Right lung (tissue), 5 donors: ENCODE results near the gene ATP5F1B. TPM values are rescaled to one million over a fixed set of nuclear protein-coding genes. Genes with fewer than 3 reads are reported as not detected.

ENCODE experiments used
- polyA plus RNA-seq, 5 donors: library from polyadenylated mRNA; unstranded; fragments of 120-200 nt; gene quantifications; one replicate each; pipeline versions ENCODE4 v1.2.1 to v1.2.3, GENCODE V29; 2013; ENCODE audit warnings: inconsistent platforms in 1 of 5, low replicate concordance in 1 of 5; ENCODE audit not compliant: insufficient read length in 5 of 5, insufficient read depth in 1 of 5

The ATP5F1B gene
- polyA plus RNA-seq, 5 donors: 559 to 605 (median 592) TPM

Other genes starting within 250 kb of the ATP5F1B start
- gene TIMELESS, start 196.6 kb downstream of the ATP5F1B start, polyA plus RNA-seq: 10 to 100 TPM; 26.5 to 35.6 (median 31.1) TPM
- under 1 TPM in 2 of 5 donors, not detected in 3; 0.15 TPM for gene MIP, start 191.3 kb downstream of the ATP5F1B start, polyA plus RNA-seq
- 1 to 10 TPM; 4.0 to 5.8 (median 5.1) TPM for gene SPRYD4, start 177.4 kb downstream of the ATP5F1B start, polyA plus RNA-seq
- 1 to 10 TPM; 2.0 to 4.6 (median 2.9) TPM for gene GLS2, start 157.8 kb downstream of the ATP5F1B start, polyA plus RNA-seq
- 10 to 100 TPM; 35.3 to 88.3 (median 73.0) TPM for gene RBMS2, start 124.2 kb downstream of the ATP5F1B start, polyA plus RNA-seq
- gene BAZ2A, start 15.7 kb downstream of the ATP5F1B start, polyA plus RNA-seq: 100 to 1,000 TPM in 1 of 5 donors, 10 to 100 TPM in 4; 67.1 to 114 (median 91.1) TPM
- 100 to 1,000 TPM; 250 to 278 (median 272) TPM for gene PTGES3, start 42.3 kb upstream of the ATP5F1B start, polyA plus RNA-seq
- 1,000 to 10,000 TPM; 2,287 to 2,895 (median 2,368) TPM for gene NACA, start 79.3 kb upstream of the ATP5F1B start, polyA plus RNA-seq
- gene PRIM1, start 106.3 kb upstream of the ATP5F1B start, polyA plus RNA-seq: 10 to 100 TPM; 16.5 to 31.2 (median 23.7) TPM
- gene HSD17B6, start 117.3 kb upstream of the ATP5F1B start, polyA plus RNA-seq: 1 to 10 TPM in 4 of 5 donors, under 1 TPM in 1; 0.95 to 4.6 (median 3.1) TPM